Esophagus squamous epithelium (tissue), 4 donors: ENCODE results near the gene VPS37D.

ENCODE experiments used
- POLR2A ChIP-seq, 4 donors: fragments of 450-650 bp; IDR thresholded peaks; one replicate each; pipeline ENCODE4 v1.6.1; 2017; ENCODE audit warnings: antibody characterized with exemption in 4 of 4, mild to moderate bottlenecking in 4 of 4, moderate library complexity in 3 of 4
- TF ChIP-seq, protein P1 (sequence below), 6 experiments: fragments of 450-650 bp in 4 of 6; fragments of 200-600 bp in 2 of 6; sonication (generic) in 2 of 6; IDR thresholded peaks; one replicate each; pipeline ENCODE4 v1.5.1; 2016 to 2019; ENCODE audit warnings: antibody characterized with exemption in 6 of 6, mild to moderate bottlenecking in 4 of 6, moderate library complexity in 4 of 6

DNA sequence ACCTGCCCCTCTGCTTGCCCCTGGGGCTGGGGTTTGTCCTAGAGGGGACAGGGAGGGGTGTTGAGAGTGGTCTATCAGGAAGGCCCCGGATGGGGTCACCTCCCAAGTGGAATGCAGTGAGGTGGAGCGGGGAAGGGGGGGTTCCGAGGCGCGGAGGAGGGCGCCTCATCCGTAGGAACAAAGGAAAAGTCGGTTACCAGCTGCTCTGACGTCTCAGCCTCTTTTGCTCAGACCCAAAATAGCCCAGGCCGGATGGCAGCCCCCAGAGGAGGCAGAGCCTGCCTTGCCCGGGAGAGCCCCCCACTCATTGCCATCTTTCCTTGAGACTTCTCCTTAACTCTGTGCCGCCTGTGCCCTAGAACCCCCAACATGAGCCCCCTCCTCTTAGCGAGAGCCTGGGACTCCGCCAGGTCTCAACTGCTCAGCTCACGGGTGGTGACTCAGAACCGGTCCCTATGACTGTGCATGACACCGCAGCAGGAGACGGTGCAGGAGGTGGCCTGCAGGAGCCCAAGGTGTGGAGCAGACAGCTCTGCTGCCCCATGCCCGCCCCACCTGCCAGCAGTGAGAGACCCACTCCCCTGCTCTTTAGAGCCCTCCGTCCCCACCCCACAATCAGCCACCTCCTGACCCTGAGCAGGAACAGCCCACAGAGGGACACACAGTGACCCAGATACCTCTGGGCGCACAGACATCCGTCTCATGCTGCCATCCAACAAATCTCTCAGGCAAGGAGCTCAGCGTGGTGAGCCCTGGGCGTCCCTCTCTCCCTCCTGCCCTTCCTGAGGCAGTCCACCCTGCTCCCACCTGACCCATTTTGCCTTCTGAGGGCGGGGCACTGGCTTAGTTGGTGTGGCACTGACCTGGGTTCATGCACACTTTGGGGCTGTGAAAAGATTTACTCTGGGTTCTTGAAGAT lies 38.8 kb downstream of the VPS37D start:
- no peak for TF ChIP-seq POLR2A (IDR thresholded peaks at IDR 0.05)
- TF ChIP-seq, protein P1, sequence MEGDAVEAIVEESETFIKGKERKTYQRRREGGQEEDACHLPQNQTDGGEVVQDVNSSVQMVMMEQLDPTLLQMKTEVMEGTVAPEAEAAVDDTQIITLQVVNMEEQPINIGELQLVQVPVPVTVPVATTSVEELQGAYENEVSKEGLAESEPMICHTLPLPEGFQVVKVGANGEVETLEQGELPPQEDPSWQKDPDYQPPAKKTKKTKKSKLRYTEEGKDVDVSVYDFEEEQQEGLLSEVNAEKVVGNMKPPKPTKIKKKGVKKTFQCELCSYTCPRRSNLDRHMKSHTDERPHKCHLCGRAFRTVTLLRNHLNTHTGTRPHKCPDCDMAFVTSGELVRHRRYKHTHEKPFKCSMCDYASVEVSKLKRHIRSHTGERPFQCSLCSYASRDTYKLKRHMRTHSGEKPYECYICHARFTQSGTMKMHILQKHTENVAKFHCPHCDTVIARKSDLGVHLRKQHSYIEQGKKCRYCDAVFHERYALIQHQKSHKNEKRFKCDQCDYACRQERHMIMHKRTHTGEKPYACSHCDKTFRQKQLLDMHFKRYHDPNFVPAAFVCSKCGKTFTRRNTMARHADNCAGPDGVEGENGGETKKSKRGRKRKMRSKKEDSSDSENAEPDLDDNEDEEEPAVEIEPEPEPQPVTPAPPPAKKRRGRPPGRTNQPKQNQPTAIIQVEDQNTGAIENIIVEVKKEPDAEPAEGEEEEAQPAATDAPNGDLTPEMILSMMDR (IDR thresholded peaks at IDR 0.05), result no peak
